AG04449 (cell line): Measurements from ENCODE around the gene SIVA1.

Source experiments
- CTCF ChIA-PET: fragments of 350-600 bp; formaldehyde crosslinking; extraction: SDS; loops from one replicate; lab custom pipeline; 2021; ENCODE audit warnings: antibody characterized with exemption; lab: Yijun Ruan, JAX
- POLR2A ChIA-PET: fragments of 400-600, 350-600 bp; formaldehyde crosslinking; extraction: SDS; loops from one replicate; lab custom pipeline; 2020; ENCODE audit warnings: antibody characterized with exemption, inconsistent platforms; lab: Yijun Ruan, JAX
- DNase-seq: peaks from one replicate; pipeline ENCODE4 v3.0.0-alpha.2; 2010; ENCODE audit warnings: low read depth, low spot score
- H3K4me3 ChIP-seq: 2 replicates; pipeline ENCODE4 v1.5.1; 2011; ENCODE audit warnings: low read depth, mild to moderate bottlenecking, control low read depth, low read length
- TF ChIP-seq, protein P1 (sequence below): IDR thresholded peaks from one replicate; pipeline ENCODE4 v1.5.1; 2011; ENCODE audit warnings: mild to moderate bottlenecking, moderate library complexity, low read length, control low read depth, inconsistent platforms; ENCODE audit not compliant: insufficient read depth; ENCODE audit errors: missing control alignments

The SIVA1 gene

DNA sequence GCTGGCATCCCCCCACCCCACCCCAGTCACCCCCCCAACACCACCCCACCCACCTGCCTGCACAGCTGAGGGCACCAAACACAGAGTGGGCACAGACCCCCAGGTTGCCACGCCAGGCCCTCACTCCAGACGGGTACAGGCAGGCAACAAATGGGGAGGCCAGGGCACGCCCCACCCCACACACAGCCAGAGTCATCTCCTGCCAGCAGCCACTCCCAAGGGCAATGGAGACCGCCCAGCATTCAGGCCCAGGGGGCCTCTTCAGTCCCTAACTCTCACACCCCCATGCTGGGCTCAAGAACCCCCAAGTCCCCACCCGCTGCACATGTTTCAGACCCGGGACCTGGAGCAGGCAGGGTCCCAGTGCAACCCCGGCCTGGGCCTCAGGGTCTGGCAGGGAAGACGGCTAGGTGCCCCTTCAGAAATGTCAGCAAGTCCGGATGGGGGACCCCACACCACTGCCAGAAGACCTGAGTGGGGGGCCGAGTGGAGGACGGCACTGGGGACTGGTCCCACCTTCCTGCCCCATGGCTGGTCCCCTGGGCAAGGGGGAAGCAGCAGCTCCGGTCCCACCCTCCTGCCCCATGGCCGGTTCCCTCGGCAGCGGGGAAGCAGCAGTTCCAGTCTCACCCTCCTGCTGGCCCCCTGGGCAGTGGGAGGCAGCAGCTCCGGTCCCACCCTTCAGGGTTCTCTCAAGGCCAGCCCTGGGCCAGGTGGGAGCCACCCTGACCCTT, 30.7 kb downstream of the SIVA1 start:
- POLR2A ChIA-PET, result no interaction called here
- CTCF ChIA-PET, result interaction anchor here (1.0 kb wide), 1 partner anchor 15 kb away, joined by 7 read pairs; no protein-coding TSS in a partner anchor
- H3K4me3 ChIP-seq, result no peak overlapping the region
- no peak for DNase-seq
- TF ChIP-seq, protein P1, sequence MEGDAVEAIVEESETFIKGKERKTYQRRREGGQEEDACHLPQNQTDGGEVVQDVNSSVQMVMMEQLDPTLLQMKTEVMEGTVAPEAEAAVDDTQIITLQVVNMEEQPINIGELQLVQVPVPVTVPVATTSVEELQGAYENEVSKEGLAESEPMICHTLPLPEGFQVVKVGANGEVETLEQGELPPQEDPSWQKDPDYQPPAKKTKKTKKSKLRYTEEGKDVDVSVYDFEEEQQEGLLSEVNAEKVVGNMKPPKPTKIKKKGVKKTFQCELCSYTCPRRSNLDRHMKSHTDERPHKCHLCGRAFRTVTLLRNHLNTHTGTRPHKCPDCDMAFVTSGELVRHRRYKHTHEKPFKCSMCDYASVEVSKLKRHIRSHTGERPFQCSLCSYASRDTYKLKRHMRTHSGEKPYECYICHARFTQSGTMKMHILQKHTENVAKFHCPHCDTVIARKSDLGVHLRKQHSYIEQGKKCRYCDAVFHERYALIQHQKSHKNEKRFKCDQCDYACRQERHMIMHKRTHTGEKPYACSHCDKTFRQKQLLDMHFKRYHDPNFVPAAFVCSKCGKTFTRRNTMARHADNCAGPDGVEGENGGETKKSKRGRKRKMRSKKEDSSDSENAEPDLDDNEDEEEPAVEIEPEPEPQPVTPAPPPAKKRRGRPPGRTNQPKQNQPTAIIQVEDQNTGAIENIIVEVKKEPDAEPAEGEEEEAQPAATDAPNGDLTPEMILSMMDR, result no peak

GRCh38 chr14:104784218-104784568, 31.2 kb downstream of the SIVA1 start:
- no peak for DNase-seq
- ChIA-PET CTCF (interaction anchor here (1.0 to 1.5 kb wide), 2 partner anchors 10 to 15 kb away, joined by 4 to 7 read pairs; no protein-coding TSS in a partner anchor), POLR2A (no interaction called here)
- TF ChIP-seq, protein P1, result no peak
- H3K4me3 ChIP-seq, result no peak overlapping the region

DNA sequence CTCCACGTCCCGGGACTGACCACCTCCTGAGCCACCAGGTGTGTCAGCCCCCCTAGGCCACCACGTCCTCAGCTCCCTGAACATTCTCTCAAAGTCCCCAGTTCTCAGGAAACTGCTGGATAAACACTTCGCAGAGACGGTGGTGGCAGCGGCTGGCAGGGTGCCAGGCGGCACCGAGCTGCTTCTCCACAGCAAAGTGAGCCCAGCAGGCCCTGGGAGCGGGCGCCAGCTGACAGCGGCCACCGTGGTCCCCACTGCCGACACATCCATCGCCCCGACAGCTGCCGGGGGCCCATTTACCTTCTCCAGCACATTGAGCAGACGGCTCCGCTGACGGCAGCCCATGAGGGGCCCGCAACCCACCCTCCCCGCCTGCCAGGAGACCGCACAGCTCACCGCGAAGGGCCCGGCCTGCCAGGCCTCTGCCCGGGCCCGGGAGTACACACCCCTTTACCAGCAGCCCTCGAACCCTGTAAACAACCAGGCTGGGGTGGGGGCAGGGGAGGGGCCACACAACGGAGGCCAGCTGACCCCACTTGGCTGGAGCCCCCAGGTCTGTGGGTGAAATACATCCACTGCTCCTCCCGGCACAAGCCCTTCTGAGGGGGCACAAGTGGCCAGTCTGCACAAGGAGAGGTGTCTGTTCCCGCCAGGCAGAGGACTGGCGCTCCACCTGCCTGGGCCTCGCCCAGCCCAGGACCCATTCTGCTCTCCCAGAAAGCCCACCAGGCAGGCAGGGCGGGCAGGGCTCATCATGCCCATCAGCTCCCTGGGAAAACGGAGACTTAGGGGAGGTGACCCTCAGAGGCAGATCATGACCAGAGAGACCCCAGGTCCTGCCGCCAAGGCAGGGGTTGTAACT, 32.1 kb downstream of the SIVA1 start:
- H3K4me3 ChIP-seq, result no peak overlapping the region
- TF ChIP-seq, protein P1, result no peak
- POLR2A ChIA-PET, result no interaction called here
- DNase-seq, result no peak
- CTCF ChIA-PET, result interaction anchor here (0.9 to 1.5 kb wide), 3 partner anchors 9 to 16 kb away, joined by 3 to 7 read pairs (median 4); no protein-coding TSS in a partner anchor

DNA sequence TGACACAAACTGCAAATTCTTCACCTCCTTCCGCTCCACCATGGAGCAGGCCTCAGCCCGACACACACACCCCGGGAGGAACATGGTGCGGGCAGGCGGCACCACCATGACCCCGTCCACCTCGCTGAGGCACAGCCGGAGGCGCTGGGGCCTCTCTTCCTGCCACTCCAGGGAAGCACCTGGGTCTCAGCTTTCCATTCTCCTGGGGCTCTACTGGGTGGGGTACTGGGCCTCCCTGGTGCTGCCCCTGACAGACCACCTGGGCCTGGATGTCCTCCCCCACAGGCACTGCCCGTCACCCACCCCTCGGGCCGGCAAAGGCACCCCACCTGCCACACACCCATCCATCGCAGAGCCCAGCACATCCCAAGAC, 32.7 kb downstream of the SIVA1 start:
- DNase-seq, result no peak
- ChIA-PET POLR2A (no interaction called here), CTCF (interaction anchor here (1.5 kb wide), 1 partner anchor 8 kb away, joined by 4 read pairs; no protein-coding TSS in a partner anchor)
- H3K4me3 ChIP-seq, result no peak overlapping the region
- TF ChIP-seq, protein P1, result no peak

DNA sequence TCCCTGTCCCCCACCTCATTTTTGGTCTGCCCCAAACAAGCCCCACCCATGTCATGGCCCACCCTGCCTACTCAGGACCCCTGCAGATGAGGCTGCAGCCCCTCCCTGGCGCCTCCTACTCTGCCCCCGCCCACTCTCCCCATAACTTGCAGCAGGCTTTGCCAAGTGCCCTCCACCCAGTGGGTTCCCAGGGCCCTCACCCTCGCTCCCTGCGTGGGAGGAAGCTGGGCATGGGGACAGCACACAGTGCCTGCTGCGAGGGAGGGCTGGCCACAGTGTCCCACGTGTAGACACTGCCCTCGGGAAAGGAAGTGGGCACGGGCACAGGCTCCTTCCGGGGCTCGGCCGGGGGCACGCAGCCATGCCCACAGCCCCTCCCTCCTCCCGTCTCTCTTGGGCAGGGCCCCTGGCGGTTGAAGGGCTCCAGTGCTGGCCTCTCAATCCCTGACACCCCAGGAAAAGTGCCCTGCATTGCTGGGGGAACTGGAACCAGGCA, 33.2 kb downstream of the SIVA1 start:
- POLR2A ChIA-PET, result no interaction called here
- CTCF ChIA-PET, result interaction anchor here (0.8 kb wide), 1 partner anchor 40 kb away, joined by 3 read pairs; no protein-coding TSS in a partner anchor
- DNase-seq, result no peak
- TF ChIP-seq, protein P1, result no peak
- H3K4me3 ChIP-seq, result no peak overlapping the region
